KBM-7 (cell line): ENCODE measurements around the gene TOMM40L.
A peak's percentile ranks its signal among the peaks of the same experiment; 100 is the strongest.
"Not testable (repeated sequence)": the region's sequence is repeated elsewhere in the genome, so short reads cannot be mapped to it uniquely, and the experiment has no call there.

Source experiments
- DNase-seq: peaks from one replicate; pipeline ENCODE4 v3.0.0-alpha.2; 2015
- in situ Hi-C: fragments of 300-500 bp; cut with MboI; formaldehyde crosslinking; loops from 2 replicates; pipeline ENCODE4 v1.14.3; 2020; ENCODE audit warnings: low sequenced_read_pairs, low pct_unique_long_range_greater_than_20kb, mixed read lengths

TOMM40L gene

GRCh38 chr1:161238039-161238473, 12.2 kb downstream of the TOMM40L start, which contains the start of gene NR1I3:
TSS of gene NR1I3 (minus strand) at chr1:161238203. CDS start at chr1:161236565, 1,638 bp downstream.
- DNase-seq, result no peak
- in situ Hi-C loops, result no loop called here

GRCh38 chr1:161241682-161242081, 15.8 kb downstream of the TOMM40L start:
- DNase-seq, result peak; percentile 60
- in situ Hi-C loops, result no loop called here

GRCh38 chr1:161242313-161242712, 16.5 kb downstream of the TOMM40L start:
- in situ Hi-C loops, result no loop called here
- DNase-seq, result peak; percentile 38

DNA sequence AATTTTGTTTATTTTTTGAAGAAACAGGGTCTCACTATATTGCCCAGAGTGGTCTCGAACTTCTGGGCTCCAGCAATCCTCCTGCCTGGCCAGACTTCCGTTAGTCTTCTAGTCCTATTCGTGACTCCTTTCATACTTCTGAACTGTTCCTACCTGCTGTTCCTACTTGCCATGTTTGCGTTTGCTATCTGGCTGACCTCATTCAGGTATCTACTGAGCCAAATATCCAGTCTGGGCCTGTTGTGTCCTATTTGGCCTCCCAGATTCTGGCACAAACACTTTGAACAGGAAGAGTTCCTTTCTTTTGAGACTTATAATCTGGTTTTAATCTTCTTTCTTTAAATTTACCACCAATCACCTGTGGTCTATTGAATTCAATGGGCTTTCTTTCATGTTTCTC, 19.0 kb downstream of the TOMM40L start:
- in situ Hi-C loops, result no loop called here
- no peak for DNase-seq

GRCh38 chr1:161250100-161250499, 24.2 kb downstream of the TOMM40L start:
- DNase-seq, in situ Hi-C loops: not testable (repeated sequence)

- in situ Hi-C loops, result no loop called here
- no peak for DNase-seq
Observed at GRCh38 chr1:161250829-161251228, 25.0 kb downstream of the TOMM40L start.

- in situ Hi-C loops, result no loop called here
- no peak for DNase-seq
Observed at GRCh38 chr1:161251579-161251978, 25.7 kb downstream of the TOMM40L start.

DNA sequence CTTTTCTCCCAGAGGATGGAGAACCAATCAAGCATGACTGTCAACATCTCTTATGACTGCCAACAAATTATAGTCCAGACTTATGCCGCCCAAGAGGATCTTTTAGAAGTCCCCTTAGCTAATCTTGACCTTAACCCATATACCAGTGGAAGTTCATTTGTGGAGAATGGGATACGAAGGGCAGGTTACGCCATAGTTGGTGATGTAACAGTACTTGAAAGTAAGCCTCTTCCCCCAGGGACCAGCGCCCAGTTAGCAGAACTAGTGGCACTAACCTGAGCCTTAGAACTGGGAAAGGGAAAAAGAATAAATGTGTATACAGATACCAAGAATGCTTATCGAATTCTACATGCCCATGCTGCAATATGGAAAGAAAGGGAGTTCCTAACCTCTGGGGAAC, 29.4 kb downstream of the TOMM40L start:
- in situ Hi-C loops, DNase-seq: not testable (repeated sequence)

- DNase-seq, in situ Hi-C loops: not testable (repeated sequence)
Observed at GRCh38 chr1:161255955-161256520, 30.2 kb downstream of the TOMM40L start.

DNA sequence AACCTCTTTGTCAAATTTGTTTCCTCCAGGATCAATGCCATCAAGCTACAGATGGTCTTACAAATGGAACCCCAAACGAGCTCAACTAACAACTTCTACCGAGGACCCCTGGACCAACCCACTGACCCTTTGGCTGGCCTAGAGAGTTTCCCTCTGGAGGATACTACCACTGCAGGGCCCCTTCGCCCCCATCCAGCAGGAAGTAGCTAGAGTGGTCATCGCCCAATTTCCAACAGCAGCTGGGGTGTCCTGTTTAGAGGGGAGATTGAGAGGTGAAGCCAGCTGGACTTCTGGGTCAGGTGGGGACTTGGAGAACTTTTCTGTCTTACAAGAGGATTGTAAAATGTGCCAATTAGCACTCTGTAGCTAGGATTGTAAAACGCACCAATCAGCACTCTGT, 31.2 kb downstream of the TOMM40L start:
- in situ Hi-C loops, DNase-seq: not testable (repeated sequence)

DNA sequence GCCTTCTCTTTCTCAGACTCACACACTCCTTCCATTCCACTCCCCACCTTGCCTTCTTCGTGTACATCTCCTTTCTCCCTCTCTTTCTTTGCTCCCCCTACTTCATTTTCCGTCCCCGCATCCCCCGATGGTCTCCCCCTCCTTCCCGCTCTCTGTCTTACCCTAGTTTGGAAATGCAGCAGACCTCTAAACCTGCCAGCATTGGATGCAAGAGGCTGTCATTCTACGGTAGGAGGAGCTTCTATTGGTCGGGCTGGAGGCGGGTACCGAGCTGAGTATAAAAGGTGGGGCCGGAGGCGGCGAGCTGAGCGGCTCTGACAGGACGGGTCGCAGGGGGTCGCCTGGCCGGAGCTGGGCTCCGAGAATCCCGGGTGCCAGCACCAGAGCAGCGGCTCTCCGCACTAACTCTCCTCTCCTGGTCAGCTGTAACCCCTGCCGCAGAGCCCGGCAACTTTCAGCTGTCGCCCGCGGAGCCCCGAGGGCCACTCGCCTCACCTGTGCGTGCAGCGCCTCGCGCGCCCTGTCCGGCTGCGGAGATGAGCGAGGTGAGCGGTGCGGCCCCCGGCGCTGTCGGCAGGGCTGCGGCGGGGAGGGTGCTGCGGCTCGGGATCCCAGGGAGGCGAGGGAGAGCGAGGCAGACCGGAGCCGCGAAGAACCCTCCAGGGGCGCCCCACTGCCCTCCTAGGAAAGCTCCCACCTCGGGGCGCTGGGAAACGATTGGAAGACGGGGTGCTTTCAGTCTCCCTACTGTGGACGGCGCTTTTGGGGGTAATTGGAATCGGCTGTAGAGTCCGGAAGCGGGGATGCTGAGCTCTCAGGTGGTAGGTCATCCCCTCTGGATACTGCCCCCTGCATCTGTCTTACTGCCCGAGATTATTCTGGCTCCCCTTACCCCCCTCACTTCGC, 32.8 kb downstream of the TOMM40L start, which contains the start of gene PCP4L1:
TSS of gene PCP4L1 (plus strand) at position 307 of the 906 bp plus-strand sequence. CDS start at position 537, 230 bp downstream.
- in situ Hi-C loops, result no loop called here
- peak; percentile 79 for DNase-seq

DNA sequence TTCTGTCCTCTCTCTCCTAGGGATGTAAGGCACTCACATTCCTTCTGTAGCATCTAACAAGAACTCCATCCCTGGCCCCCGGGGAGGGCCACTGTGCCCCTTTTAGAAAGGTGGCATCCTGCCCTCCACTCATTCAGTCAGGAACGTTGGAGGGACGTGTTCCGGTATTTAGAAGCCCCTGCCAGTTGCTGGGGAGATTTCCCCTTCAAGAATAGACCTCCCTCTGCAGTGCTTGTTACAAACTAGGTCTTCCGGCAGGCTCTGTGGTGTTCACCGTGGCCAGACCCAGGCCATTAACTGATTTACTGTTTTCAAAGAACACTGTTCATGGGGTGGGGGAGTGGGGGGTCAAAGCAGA, 33.5 kb downstream of the TOMM40L start:
- in situ Hi-C loops, result no loop called here
- no peak for DNase-seq

DNA sequence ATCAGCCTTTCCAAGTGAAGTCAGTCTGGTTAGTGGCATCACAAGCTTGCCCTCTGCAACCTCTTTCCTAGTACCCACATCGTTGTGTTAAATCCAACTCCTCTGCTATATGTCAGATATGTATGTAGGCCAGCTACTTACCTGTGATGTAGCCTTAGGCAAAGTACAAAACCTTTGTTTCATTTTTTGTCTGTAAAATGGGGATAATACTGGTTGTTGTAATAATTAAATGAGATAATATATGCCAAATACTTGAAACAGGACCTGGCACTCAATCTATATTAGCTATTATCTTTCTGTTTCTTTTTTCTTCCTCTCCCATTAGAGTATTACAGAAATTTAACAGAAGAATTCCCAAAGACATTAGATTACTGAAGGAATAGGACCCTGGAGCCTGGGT, 33.9 kb downstream of the TOMM40L start:
- in situ Hi-C loops, result no loop called here
- no peak for DNase-seq

DNA sequence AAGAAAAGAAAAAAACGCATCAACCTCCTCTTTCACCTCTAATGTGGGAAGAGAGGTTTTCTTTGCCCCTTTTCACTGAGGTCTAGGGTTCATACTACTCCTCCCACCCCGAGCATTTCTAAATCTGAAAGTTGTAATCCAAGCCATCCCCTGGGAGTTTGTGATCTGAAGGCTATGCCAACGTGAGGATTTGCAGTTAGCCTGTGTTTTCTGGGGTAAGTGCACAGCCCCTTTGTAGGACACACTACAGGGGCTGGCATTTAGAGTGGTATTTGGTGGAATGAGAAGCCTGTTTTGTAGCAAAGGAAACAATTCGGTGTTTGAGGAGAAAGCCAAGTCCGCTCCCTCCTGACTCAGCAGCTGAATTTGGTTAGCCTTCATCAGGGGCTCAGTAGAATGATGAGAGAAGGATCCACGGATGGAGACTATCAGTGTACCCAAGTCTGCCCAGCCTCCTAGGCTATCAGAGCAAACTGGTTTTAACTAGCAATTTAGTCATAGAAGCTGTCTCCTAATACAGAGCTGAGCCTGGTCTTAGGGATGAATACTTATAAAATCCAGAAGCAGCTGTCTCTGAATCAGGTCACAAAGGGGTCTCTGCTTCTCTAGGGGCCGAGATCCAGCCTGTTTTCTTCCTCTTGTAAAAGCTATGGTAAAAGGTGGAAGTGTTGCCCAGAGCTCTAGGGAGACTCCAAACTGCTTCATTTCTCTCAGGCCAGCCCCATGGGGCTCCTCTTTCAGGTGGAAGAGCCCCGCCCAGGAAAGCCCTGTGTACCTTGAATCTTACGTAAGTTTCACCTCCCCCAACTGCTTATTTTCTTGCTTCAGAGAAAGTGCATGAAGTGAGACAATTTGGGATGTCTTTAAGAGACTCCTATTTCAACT, 34.8 kb downstream of the TOMM40L start:
- no peak for DNase-seq
- in situ Hi-C loops, result no loop called here

GRCh38 chr1:161261261-161262235, 35.7 kb downstream of the TOMM40L start:
- in situ Hi-C loops, result no loop called here

GRCh38 chr1:161265305-161265704, 39.4 kb downstream of the TOMM40L start:
- no peak for DNase-seq
- in situ Hi-C loops, result no loop called here

More at GRCh38 chr1:161261261-161262235, 35.7 kb downstream of the TOMM40L start:
- peak; percentile 24 for DNase-seq

DNA sequence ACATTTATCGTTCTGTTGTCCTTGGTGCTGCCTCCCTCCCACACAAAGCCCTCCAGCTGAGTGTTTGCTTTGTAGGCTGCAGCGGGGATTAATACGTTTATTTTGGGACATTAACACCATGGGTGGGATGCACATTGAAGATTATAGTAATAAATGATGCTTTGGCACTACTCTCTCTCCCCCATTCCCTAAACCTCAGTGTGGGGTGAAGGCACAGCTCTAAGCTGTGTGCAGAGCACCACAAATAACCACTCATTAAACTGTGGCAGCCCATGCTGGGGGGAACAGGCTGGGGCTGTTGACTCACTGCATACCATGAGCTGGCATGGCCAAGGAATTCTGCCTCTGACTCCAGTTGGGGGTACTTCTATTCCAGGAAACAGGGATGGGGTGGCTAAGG, 40.3 kb downstream of the TOMM40L start:
- no peak for DNase-seq
- in situ Hi-C loops, result no loop called here

DNA sequence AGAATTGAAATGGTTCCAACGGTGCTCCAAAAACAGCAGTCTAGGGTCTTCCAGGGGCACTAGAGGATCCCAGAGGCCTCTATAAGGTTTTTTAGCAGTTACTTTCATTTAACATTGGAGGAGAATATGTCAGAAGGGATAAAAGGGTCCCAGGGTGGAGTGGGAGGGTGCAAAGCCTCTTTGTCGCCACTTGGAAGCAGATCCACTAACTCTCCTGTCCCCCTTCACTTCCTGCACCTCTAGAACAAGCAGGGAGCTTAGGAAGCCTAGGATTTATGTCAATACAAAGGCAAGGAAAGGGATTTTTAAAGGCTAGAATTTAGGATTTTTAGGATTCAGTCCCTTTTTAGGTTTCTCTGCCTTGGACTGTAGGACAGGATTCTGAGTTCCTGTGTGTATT, 41.0 kb downstream of the TOMM40L start:
- in situ Hi-C loops, result no loop called here
- no peak for DNase-seq
